Tibial nerve (tissue), 4 donors: ENCODE results near the gene CFAP53. TPM values are rescaled to one million over a fixed set of nuclear protein-coding genes. Genes with fewer than 3 reads are reported as not detected.

ENCODE experiments used
- DNase-seq, 2 donors: peaks; one replicate each; pipeline ENCODE4 v3.0.0-alpha.2; 2019; ENCODE audit warnings: low spot score in 2 of 2
- H3K27ac ChIP-seq, 4 donors: fragments of 200-600 bp; sonication (generic) in 3 of 4; one replicate each; pipeline ENCODE4 v1.5.1; 2017 to 2019; ENCODE audit warnings: mild to moderate bottlenecking in 1 of 4
- H3K27me3 ChIP-seq, 2 donors: fragments of 200-600 bp; sonication (generic) in 1 of 2; one replicate each; pipeline versions ENCODE4 v1.5.1 to v1.6.0; 2017 to 2019
- H3K36me3 ChIP-seq, 3 donors: fragments of 200-600 bp; sonication (generic); one replicate each; pipeline ENCODE4 v1.5.1; 2018 to 2019
- H3K4me1 ChIP-seq, 4 donors: fragments of 200-600 bp; sonication (generic) in 3 of 4; one replicate each; pipeline ENCODE4 v1.5.1; 2017 to 2019
- H3K4me3 ChIP-seq, 4 donors: fragments of 200-600 bp; sonication (generic) in 3 of 4; one replicate each; pipeline ENCODE4 v1.5.1; 2017 to 2019; ENCODE audit warnings: mild to moderate bottlenecking in 1 of 4, moderate library complexity in 1 of 4
- H3K9me3 ChIP-seq, 4 donors: fragments of 200-600 bp; sonication (generic) in 3 of 4; one replicate each; pipeline ENCODE4 v1.5.1; 2017 to 2019
- CTCF ChIP-seq, 5 experiments: fragments of 200-600 bp in 3 of 5; fragments of 450-650 bp in 2 of 5; sonication (generic) in 3 of 5; IDR thresholded peaks; one replicate each; pipeline ENCODE4 v1.5.1; 2016 to 2019; ENCODE audit warnings: antibody characterized with exemption in 5 of 5, mild to moderate bottlenecking in 3 of 5, moderate library complexity in 2 of 5
- EP300 ChIP-seq, 2 donors: sonication (generic); formaldehyde crosslinking; IDR thresholded peaks; one replicate each; pipeline ENCODE4 v1.6.1; 2017; ENCODE audit warnings: antibody characterized with exemption in 2 of 2, mild to moderate bottlenecking in 1 of 2
- POLR2A ChIP-seq, 2 donors: fragments of 450-650 bp; IDR thresholded peaks; one replicate each; pipeline ENCODE4 v1.6.1; 2017; ENCODE audit warnings: antibody characterized with exemption in 2 of 2, mild to moderate bottlenecking in 2 of 2, moderate library complexity in 2 of 2
- WGBS, 2 donors: methylation state at CpG; one replicate each; pipeline ENCODE4 v1.1.5; 2018; 5-methylcytosine and 5-hydroxymethylcytosine counted together
- total RNA-seq, 4 donors: library from RNA; depleted of rRNA; stranded (reverse); fragments of >200 nt; gene quantifications; one replicate each; pipeline ENCODE4 v1.1.0, GENCODE V29; 2016

The CFAP53 gene
- total RNA-seq, 4 donors from 2014 or later = 1.5 to 1.7 (median 1.6) TPM

DNA sequence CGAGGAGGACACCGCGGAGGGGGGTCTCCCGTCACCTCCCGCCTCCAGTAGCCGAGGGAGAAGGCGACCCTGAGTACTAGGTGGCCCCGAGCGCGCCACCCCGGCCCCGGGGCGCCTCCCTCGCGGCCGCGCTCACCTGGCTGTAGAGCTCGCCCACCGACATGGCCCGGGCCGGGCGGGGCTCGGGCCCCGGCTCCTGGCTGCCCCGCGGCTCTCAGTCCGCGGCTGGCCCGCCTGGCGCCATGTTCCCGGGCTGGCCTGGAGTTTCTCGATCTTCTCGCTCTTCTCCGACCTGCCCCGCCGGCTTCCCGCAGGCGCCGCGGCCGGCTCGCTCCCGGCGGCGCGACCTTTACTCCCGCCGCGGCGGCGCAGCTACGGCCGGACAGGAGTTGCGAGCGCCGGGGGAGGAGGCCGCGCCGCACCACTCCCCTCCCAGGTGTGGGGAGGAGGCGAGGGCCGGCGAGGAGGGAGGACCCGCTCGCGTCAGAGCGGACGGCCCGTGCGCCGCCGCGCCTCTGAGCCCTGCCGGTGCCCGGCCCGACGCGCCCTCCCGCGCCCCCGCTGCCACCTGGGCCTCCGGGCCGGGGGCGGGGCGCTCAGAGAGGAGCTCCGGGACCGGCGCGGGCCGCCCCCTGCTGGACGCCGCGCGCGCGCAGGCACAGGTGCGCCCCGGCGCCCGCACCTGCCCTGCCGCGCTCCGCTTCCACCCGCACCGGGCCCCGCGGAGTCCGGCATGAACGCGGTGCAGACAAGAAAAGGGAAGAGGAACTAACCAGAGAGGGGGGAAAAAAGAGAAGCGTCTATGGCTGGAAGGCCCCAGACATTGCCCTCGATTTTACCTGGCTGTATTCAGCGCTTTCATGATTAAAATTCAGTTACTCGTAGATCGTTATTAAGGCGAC is 71.4 kb downstream of the CFAP53 start, which contains the start of gene MYO5B:
Gene MYO5B, minus strand, starts transcription at position 517 of the 902 bp plus-strand sequence. Its CDS starts 354 bp downstream, at position 163.
- no peak for DNase-seq
- Histone ChIP-seq H3K4me1 (peaks cover 0 to 24% (median 3%) of the 10 kb centered on the region in 4 donors), H3K4me3 (peak within 1 kb of the TSS; percentile 39 to 64 (median 46)), H3K27me3 (peaks cover 0 to 56% of the 10 kb centered on the region in 2 donors), H3K36me3 (no peaks in the 10 kb centered on the region), H3K27ac (peak within 1 kb of the TSS in 2 of 4 donors; percentile 18 to 84), H3K9me3 (no peaks in the 10 kb centered on the region)
- WGBS, 2 donors = 2 to 3% methylated on average over 41 to 51 of the region's 115 CpGs
- peak; percentile 14 to 62 (median 40) for TF ChIP-seq CTCF (IDR thresholded peaks at IDR 0.05)
- peak in 1 of 2 donors; percentile 25 for TF ChIP-seq POLR2A (IDR thresholded peaks at IDR 0.05)
- TF ChIP-seq EP300 (IDR thresholded peaks at IDR 0.05) = no peak

DNA sequence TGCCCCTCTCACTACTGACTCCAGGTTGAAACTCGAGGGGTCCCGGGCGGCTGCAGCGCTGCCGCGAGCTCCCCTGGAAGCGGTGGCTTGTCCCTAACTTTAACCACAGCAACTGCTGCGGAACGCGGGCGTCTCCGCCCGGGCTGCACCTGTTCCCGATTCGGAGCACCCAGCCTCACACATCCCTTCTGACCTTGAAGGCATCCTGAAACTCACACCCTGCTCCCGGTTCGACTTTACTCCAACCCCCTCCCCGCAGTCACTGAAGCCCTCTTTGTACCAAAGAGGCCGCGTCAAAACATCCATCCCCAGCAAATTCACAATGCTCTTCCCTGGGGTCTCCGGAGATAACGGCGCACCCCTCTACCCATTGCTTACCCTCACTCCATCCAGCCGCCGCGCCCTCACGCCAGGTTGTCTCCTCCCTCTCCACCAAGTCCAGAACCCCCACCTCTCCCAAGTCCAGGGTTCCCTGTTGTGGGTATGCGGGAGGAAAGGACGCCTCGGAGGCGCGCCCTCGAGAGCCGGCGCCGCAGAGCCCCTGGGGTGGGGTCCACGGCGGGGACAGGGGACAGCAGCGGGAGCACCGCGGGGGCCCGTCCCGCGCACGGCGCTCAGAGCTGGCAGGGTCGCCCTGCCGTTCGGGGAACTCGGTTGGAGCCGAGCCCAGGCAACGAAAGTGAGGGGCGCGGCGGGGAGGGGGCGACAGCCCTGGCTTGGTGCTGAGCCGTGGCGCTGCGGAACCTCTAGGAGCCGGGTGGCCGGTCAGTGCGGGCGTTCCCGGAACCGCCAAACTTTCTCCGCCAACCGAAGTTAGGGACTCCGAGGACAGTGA is 72.3 kb downstream of the CFAP53 start:
- TF ChIP-seq POLR2A (IDR thresholded peaks at IDR 0.05) (no peak), CTCF (IDR thresholded peaks at IDR 0.05) (no peak), EP300 (IDR thresholded peaks at IDR 0.05) (no peak)
- Histone ChIP-seq H3K4me1 (peaks cover 0 to 24% (median 3%) of the 10 kb centered on the region in 4 donors), H3K27me3 (peaks cover 0 to 60% of the 10 kb centered on the region in 2 donors), H3K9me3 (no peaks in the 10 kb centered on the region), H3K27ac (peak overlapping the region in 2 of 4 donors; percentile 18 to 84), H3K36me3 (no peaks in the 10 kb centered on the region), H3K4me3 (peak overlapping the region; percentile 39 to 64 (median 46))
- DNase-seq = no peak
- WGBS, 2 donors = 1 to 2% methylated on average over 35 of the region's 68 CpGs

DNA sequence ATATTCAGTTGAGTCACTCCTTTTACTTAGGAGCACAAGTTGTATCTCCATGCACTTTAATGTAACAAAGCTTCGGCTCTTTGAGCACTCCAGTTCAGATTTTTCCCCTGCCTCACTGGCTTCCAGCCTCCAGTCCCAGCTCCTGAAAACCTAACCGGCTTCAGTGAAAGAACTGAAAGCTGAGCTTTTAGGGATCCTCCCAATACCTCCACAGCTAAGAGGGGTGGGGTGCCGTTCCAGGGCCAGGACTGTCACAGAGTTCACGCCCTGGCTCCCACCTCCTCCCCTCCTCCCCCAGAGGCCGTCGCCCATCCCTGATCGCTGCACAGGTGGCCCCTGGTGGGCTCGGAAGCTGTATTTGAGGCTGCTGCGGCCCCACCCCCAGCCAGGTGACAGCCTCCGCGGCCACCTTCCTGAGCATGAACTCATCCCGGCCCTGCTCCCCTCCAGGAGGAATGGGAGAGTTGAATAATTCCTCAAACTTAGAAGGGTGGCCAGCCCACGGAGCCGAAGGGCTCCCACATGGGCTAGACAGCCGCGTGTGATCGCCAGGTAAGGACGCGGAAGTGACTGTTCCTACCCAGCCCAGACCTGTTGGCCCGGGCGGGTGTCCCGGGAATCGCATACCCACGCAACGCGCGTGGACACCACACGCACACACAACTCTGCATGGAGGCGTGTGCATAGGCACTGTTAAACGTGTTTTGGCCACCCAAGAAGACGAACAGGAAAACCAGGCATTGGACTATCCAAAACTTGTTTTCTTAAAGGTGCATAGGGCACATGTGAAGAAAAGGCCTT is 73.1 kb downstream of the CFAP53 start:
- TF ChIP-seq CTCF (IDR thresholded peaks at IDR 0.05) (no peak), POLR2A (IDR thresholded peaks at IDR 0.05) (no peak), EP300 (IDR thresholded peaks at IDR 0.05) (no peak)
- peak overlapping the region in 2 of 4 donors; percentile 49 to 64 for H3K4me3 ChIP-seq
- peaks cover 0 to 53% of the 10 kb centered on the region in 2 donors for H3K27me3 ChIP-seq
- H3K4me1 ChIP-seq = peaks cover 0 to 24% (median 3%) of the 10 kb centered on the region in 4 donors
- peak overlapping the region in 1 of 4 donors; percentile 11 for H3K27ac ChIP-seq
- H3K9me3 ChIP-seq = no peaks in the 10 kb centered on the region
- no peak for DNase-seq
- WGBS, 2 donors = 2 to 7% methylated on average over 19 to 27 of the region's 31 CpGs
- H3K36me3 ChIP-seq = no peaks in the 10 kb centered on the region

GRCh38 chr18:50190926-50191325 is 75.4 kb downstream of the CFAP53 start:
- 57 to 59% methylated on average over 1 of the region's 1 CpG for WGBS, 2 donors
- no peak overlapping the region for H3K27ac ChIP-seq
- H3K9me3 ChIP-seq = no peaks in the 10 kb centered on the region
- no peak for DNase-seq
- H3K4me3 ChIP-seq = no peak overlapping the region
- peaks cover 0 to 24% (median 3%) of the 10 kb centered on the region in 4 donors for H3K4me1 ChIP-seq
- no peaks in the 10 kb centered on the region for H3K36me3 ChIP-seq
- TF ChIP-seq EP300 (IDR thresholded peaks at IDR 0.05) (no peak), CTCF (IDR thresholded peaks at IDR 0.05) (no peak), POLR2A (IDR thresholded peaks at IDR 0.05) (no peak)
- peaks cover 0 to 45% of the 10 kb centered on the region in 2 donors for H3K27me3 ChIP-seq
